Non-pigmented ciliary epithelial cell (primary cell): ENCODE data around the gene SS18L1.

Source experiments
- DNase-seq: peaks from one replicate; pipeline ENCODE4 v3.0.0-alpha.2; 2010; ENCODE audit warnings: low read depth

The SS18L1 gene

DNA sequence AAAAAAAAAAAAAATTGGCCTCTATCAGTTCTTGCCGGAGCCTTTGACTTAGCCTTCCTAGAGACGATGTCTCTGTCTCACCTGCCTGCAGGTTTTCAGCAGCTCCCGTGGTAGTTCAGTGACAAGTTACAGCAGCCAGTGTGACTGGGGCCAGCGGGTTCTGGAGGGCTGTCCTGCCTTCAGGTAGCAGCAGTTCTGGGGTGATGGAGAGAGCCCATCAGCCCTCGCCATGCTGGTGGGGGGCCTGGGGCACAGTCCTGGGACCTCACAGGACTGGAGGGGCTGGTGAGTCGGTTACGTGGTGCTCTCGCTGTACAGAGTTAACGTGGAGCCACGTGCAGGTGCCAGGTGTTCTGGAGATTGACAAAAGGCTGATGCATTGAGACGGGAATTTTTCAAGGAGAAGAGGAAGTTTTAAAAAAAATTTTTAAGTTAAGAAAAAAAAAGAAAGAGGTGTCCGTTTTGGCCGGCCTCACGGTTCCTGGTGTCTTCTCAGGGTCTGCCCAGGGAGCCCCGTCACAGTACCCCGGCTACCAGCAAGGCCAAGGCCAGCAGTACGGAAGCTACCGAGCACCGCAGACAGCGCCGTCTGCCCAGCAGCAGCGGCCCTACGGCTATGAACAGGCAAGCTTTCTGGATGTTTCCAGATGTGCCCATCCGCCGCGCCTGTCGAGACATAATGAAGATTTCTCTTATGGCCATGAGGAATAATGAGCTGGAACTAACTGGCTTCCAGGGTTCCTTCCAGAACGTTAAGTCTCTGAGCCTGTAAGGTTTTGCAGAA lies 30.6 kb downstream of the SS18L1 start:
- no peak for DNase-seq

- DNase-seq: no peak
These were observed 31.5 kb downstream of the SS18L1 start for GRCh38 chr20:62174870-62175624.

DNA sequence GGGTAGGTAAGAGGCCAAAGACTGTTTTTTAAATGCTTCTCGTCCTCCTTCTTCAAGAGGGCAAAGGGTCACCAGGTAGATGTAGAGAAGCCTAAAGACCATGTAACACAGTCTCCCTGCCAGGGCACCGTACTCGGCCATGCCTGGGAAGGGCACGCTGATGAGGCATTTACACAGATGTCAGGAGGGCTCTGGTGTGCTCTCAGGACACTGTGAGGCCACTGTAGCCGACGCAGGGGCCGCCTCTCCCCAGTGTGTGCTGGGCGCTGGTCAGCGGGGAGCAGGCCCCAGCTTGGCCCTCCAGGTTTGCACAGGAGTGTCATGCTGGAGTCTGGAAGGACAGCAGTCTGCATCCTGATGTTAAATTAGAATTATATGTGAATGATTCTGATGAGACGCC lies 32.1 kb downstream of the SS18L1 start:
- DNase-seq: no peak

GRCh38 chr20:62176866-62177265 lies 33.3 kb downstream of the SS18L1 start:
- no peak for DNase-seq

- no peak for DNase-seq
These were observed 33.7 kb downstream of the SS18L1 start for GRCh38 chr20:62177307-62177706.

GRCh38 chr20:62178316-62179161 lies 35.0 kb downstream of the SS18L1 start:
- no peak for DNase-seq

DNA sequence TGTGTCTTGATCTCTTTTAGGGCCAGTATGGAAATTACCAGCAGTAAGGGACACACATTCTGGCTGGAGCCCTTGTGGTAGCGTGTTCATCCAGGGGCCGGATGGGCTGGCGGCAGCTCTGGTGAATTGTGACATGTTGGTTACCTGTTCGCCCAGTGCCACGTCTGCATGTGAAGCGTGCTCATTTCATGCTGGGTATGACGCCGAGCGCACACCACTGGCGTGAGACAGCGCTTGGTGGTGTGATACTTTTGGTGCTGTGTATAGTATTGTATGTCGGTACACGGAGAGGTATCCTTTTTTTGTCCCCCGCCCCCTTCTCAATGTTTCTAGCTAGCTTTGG lies 35.6 kb downstream of the SS18L1 start:
- DNase-seq: no peak

DNA sequence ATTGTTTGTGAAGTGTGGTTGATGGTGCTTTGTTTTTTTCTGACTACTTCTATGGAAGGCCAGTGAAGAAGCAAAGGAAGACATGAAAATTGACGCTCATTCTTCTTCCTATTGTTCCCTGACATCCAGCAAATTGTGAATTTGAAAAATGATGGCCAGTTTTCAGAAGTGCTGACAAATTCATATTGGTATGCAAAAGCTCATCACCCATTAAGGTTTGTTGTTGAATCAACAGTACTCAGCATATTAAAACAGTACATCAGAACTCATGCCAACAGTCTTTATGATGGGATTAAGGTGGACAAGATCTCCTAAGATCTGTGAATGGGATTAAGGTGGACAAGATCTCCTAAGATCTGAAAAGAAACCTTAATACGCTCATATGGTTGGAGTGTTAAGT lies 38.2 kb downstream of the SS18L1 start:
- DNase-seq: no peak

GRCh38 chr20:62182469-62183425 lies 39.2 kb downstream of the SS18L1 start, which contains the start of gene MTG2:
TSS of gene MTG2 (plus strand) at chr20:62183028. CDS start at chr20:62193421, 10,393 bp downstream.
- peak; percentile 67 for DNase-seq

GRCh38 chr20:62183426-62184142 lies 40.0 kb downstream of the SS18L1 start:
- no peak for DNase-seq

DNA sequence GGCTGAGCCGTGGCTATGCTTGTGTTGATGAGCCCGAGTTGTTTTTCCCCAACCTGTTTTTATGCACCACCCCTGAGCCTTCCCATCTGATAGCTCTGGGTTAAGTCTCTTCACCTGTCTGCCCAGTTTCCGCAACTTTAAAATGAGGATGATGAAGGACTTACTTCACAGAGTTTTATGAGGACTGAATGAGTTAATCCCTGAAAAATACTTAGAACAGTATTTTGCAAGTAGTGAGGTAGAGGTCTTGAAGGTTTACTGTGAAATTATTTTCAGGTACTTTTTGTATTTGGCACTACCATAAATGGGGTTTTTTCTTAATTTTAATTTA lies 42.5 kb downstream of the SS18L1 start:
- DNase-seq: no peak

- DNase-seq: no peak
These were observed 43.6 kb downstream of the SS18L1 start for GRCh38 chr20:62186887-62187866.

DNA sequence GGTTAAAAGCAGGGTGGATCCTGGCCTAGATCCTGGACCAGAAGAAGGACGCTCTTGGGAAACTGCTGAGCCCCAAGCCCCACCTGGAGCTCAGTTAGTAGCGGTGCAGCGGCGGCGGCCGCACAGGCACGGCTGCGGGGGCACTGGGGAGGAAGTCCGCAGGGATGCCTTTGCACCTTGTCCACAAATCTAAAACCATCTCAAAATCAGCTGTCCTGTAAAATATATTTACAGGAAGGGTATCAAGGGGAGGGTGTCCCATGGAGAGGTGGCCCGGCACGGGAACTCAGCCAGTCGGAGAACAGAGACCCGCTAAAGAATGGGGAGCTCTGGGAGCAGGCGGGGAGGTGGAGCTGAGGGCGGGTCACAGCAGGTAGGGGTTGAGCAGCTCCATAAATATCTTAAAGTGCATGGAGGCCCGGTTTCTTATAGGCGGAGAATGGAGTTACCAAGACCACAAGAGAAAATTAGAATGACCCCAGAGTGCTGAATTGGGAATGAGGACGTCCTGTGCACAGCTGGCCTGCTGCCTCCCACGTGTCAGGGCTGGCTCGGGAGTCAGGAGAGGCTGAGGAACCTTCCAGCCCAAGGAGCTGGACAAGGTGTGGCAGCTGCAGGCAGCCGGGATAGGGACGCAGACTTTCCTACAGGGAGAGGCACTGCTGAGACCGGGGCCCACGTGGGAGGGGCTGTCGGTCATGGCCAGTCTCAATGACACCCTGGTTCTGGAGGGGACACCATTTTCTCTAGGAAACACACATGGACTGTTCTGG lies 47.3 kb downstream of the SS18L1 start:
- no peak for DNase-seq

GRCh38 chr20:62191781-62192559 lies 48.4 kb downstream of the SS18L1 start:
- DNase-seq: no peak

DNA sequence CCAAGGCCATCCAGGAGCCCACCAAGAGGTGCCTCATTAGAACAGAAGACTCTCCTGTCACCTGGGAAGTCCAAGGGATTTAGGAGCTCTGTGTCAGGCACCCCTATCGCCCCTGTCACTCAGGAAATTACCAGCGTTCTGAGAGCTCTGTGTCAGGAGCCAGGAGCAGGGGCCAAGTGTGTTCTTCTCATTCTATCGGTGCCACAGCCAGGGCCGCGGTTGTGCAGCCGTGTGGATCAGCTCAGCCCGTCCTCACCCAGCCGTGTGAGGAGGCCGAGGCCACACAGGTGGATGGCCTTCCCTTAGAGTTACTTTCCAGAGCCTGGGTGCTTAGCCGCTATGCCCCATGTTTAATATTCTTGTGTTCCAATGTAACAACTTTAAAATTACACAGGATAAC lies 49.1 kb downstream of the SS18L1 start:
- DNase-seq: no peak

DNA sequence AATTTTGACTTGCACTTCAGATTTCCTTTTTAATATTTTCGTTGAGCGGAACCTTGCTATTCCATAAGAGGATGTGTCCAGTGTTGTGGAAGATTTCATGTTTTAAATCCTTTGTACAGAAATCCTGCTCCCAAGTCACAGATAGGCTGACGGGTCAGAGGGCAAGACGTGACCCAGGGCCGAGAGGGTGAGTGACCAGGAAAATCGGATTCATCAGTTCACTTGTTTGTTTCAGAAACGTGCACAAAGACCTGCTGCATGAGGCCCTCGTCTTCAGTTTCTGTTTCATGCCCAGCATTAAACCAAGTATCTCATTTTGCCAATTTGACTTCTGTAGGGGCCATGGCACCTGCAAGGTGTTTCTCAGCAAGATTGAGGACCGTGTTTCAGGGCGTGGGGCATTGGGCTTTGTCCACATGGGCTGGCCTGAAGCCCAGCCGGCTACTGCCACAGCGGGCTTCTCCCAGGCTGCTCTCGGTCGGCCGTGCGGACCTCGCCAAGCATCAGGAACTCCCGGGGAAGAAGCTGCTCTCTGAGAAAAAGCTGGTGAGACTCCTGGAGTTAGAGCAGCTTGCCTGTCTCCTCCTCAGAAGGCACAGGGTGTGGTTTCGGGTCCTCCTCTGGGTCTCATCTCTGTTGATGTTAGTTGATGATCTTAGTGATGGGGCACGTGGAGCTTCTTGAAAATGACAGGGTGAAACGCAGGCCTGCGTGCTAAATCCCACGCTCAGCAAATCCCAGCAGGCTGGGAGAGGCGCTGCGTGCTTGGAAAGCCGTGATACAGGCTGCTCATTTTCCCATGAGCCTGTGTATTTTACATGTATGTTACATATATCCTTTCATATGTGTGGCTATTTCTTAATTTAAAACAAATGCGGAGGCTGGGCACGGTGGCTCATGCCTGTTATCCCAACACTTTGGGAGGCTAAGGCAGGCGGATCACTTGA lies 49.8 kb downstream of the SS18L1 start:
- no peak for DNase-seq

GRCh38 chr20:62195075-62195405 lies 51.5 kb downstream of the SS18L1 start:
- DNase-seq: no peak
